Measurements from ENCODE around the gene CTNND2. TPM values are rescaled to one million over a fixed set of nuclear protein-coding genes. Genes with fewer than 3 reads are reported as not detected.
"Not testable (repeated sequence)": the region's sequence is repeated elsewhere in the genome, so short reads cannot be mapped to it uniquely, and the experiment has no call there.

Gene CTNND2
- total RNA-seq, 2 experiments from 2014 or later, result not detected

GRCh38 chr5:11037080-11037479, 867.2 kb downstream of the CTNND2 start:
- intact Hi-C loops (cut with micrococcal nuclease), result no loop called here
- H3K36me3 Mint-ChIP-seq (ENCODE audit: low read depth), result no peaks in the 10 kb centered on the region
- no peak overlapping the region for H3K27ac Mint-ChIP-seq
- H3K27me3 Mint-ChIP-seq (ENCODE audit: low read depth), result peaks cover 2% of the 10 kb centered on the region
- H3K4me1 Mint-ChIP-seq (ENCODE audit: low read depth), result no peaks in the 10 kb centered on the region
- CTCF ChIA-PET, result no interaction called here
- H3K9me3 Mint-ChIP-seq, result no peaks in the 10 kb centered on the region
- no peak overlapping the region for H3K4me3 Mint-ChIP-seq
- no peak for DNase-seq

DNA sequence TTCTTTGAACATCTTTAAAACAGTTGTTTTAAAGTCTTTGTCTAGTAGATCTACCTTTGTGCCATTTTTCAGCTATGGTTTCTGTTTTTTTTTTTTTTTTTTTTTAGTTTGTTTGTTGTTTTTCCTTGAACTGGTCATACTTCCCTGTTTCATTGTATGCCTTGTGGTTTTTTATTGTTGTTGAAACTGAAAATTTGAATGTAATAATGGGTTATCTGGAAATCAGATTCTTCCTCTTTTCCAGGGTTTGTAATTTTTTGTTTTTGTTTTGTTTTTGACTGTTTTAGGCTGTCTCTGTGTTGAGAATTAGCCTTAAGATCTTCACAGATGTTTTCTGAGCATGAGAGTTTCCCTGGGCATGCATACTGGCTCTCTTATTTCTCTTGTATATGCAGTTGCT, 873.6 kb downstream of the CTNND2 start:
- Mint-ChIP-seq H3K27me3 (ENCODE audit: low read depth) (peaks cover 2% of the 10 kb centered on the region), H3K4me3 (no peak overlapping the region), H3K27ac (no peak overlapping the region), H3K9me3 (peaks cover 8% of the 10 kb centered on the region), H3K36me3 (ENCODE audit: low read depth) (peaks cover 2% of the 10 kb centered on the region), H3K4me1 (ENCODE audit: low read depth) (no peaks in the 10 kb centered on the region)
- DNase-seq, result no peak
- intact Hi-C loops (cut with micrococcal nuclease), result no loop called here
- CTCF ChIA-PET, result no interaction called here

- H3K27ac Mint-ChIP-seq, result no peak overlapping the region
- H3K4me3 Mint-ChIP-seq, result no peak overlapping the region
- CTCF ChIA-PET, result no interaction called here
- H3K4me1 Mint-ChIP-seq (ENCODE audit: low read depth), result no peaks in the 10 kb centered on the region
- peaks cover 2% of the 10 kb centered on the region for H3K36me3 Mint-ChIP-seq (ENCODE audit: low read depth)
- DNase-seq, result no peak
- intact Hi-C loops (cut with micrococcal nuclease), result no loop called here
- no peaks in the 10 kb centered on the region for H3K27me3 Mint-ChIP-seq (ENCODE audit: low read depth)
- peaks cover 8% of the 10 kb centered on the region for H3K9me3 Mint-ChIP-seq
These were observed 876.6 kb downstream of the CTNND2 start for GRCh38 chr5:11027660-11028059.

DNA sequence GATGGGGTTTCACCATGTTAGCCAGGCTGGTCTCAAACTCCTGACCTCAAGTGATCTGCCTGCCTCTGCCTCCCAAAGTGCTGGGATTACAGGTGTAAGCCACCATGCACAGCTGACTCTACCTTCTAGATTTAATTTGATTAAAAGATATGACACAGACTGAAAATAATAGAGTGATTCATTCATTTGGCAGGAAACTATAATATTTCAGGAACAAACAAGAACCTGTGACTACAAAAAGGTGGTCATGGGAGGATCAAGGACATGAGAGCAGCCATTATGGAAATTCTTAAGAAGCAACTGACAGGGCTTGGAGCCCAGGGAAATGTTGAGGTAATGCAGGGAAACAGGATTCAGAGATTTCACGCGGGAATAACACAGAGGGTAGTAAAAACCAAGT, 877.7 kb downstream of the CTNND2 start:
- H3K36me3 Mint-ChIP-seq (ENCODE audit: low read depth), result peaks cover 2% of the 10 kb centered on the region
- no peak overlapping the region for H3K27ac Mint-ChIP-seq
- H3K4me1 Mint-ChIP-seq (ENCODE audit: low read depth), result no peaks in the 10 kb centered on the region
- no peaks in the 10 kb centered on the region for H3K27me3 Mint-ChIP-seq (ENCODE audit: low read depth)
- H3K4me3 Mint-ChIP-seq, result no peak overlapping the region
- peaks cover 8% of the 10 kb centered on the region for H3K9me3 Mint-ChIP-seq
- DNase-seq, result no peak
- CTCF ChIA-PET, result interaction anchor here (0.7 kb wide), 1 partner anchor 12 kb away, joined by 3 read pairs; no protein-coding TSS in a partner anchor
- intact Hi-C loops (cut with micrococcal nuclease), result no loop called here

- Mint-ChIP-seq H3K27me3 (ENCODE audit: low read depth) (no peaks in the 10 kb centered on the region), H3K4me3 (no peak overlapping the region), H3K27ac (no peak overlapping the region), H3K4me1 (ENCODE audit: low read depth) (no peaks in the 10 kb centered on the region), H3K9me3 (no peaks in the 10 kb centered on the region), H3K36me3 (ENCODE audit: low read depth) (no peaks in the 10 kb centered on the region)
- intact Hi-C loops (cut with micrococcal nuclease), result no loop called here
- CTCF ChIA-PET, result no interaction called here
- DNase-seq, result no peak
These were observed 880.3 kb downstream of the CTNND2 start for GRCh38 chr5:11023945-11024344.

DNA sequence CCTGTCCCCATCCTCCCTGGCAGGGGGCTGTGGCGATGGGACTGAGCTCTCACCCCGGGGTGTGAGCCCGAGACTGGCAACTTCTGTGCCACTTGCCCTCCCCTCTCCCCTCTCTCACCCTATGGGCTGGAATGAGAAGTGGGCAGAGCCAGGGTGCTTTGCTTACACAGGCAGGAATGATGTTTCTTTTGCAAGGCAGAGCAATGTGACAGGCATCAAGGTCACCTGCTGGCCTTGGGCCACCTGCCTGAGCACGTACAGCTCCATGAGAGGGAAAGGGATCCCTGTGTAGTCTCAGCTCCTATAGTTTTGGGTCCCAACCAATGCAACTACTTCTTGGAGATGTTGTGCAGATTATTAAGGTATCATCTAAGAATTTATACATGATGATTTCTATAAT, 890.5 kb downstream of the CTNND2 start:
- H3K4me1 Mint-ChIP-seq (ENCODE audit: low read depth), result no peaks in the 10 kb centered on the region
- no peaks in the 10 kb centered on the region for H3K27me3 Mint-ChIP-seq (ENCODE audit: low read depth)
- no peaks in the 10 kb centered on the region for H3K9me3 Mint-ChIP-seq
- H3K27ac Mint-ChIP-seq, result no peak overlapping the region
- intact Hi-C loops (cut with micrococcal nuclease), result no loop called here
- no peak for DNase-seq
- H3K36me3 Mint-ChIP-seq (ENCODE audit: low read depth), result no peaks in the 10 kb centered on the region
- H3K4me3 Mint-ChIP-seq, result no peak overlapping the region
- CTCF ChIA-PET, result no interaction called here

DNA sequence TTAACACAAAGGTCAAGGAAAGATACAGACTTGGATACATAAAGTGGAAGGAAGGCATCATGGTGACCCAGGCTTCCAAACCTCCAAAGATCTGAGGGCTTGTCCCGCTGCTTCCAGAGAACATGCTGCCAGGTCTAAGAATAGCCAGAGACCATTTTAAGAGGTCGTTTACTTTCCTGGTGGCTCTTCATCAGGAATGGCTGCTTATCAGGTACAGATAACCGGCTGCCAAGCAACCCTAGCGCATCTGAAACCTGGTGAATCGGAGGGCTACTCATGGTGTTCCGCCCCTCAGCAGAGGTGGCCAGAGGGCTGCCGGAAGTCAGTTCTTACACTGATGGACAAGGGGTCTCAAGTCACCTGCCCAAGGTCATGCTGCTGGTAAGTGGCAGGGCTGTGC, 892.0 kb downstream of the CTNND2 start:
- H3K27ac Mint-ChIP-seq, result no peak overlapping the region
- CTCF ChIA-PET, result interaction anchor here (0.6 kb wide), 1 partner anchor 799 kb away, joined by 4 read pairs; no protein-coding TSS in a partner anchor
- no peaks in the 10 kb centered on the region for H3K9me3 Mint-ChIP-seq

GRCh38 chr5:11010429-11011210, 893.6 kb downstream of the CTNND2 start:
- H3K9me3 Mint-ChIP-seq, result no peaks in the 10 kb centered on the region
- no peak overlapping the region for H3K4me3 Mint-ChIP-seq
- H3K27ac Mint-ChIP-seq, result no peak overlapping the region
- DNase-seq, result no peak
- H3K4me1 Mint-ChIP-seq (ENCODE audit: low read depth), result no peaks in the 10 kb centered on the region
- CTCF ChIA-PET, result interaction anchor here (1.0 kb wide), 1 partner anchor 11 kb away, joined by 3 read pairs; no protein-coding TSS in a partner anchor
- intact Hi-C loops (cut with micrococcal nuclease), result no loop called here
- no peaks in the 10 kb centered on the region for H3K36me3 Mint-ChIP-seq (ENCODE audit: low read depth)
- H3K27me3 Mint-ChIP-seq (ENCODE audit: low read depth), result no peaks in the 10 kb centered on the region

More for the DNA sequence above, 892.0 kb downstream of the CTNND2 start:
- no peak overlapping the region for H3K4me3 Mint-ChIP-seq
- no peaks in the 10 kb centered on the region for H3K36me3 Mint-ChIP-seq (ENCODE audit: low read depth)
- H3K4me1 Mint-ChIP-seq (ENCODE audit: low read depth), result no peaks in the 10 kb centered on the region
- intact Hi-C loops (cut with micrococcal nuclease), result no loop called here
- no peaks in the 10 kb centered on the region for H3K27me3 Mint-ChIP-seq (ENCODE audit: low read depth)
- DNase-seq, result no peak

GRCh38 chr5:11009576-11009975, 894.7 kb downstream of the CTNND2 start:
- Mint-ChIP-seq H3K9me3 (no peaks in the 10 kb centered on the region), H3K4me1 (ENCODE audit: low read depth) (no peaks in the 10 kb centered on the region), H3K27me3 (ENCODE audit: low read depth) (no peaks in the 10 kb centered on the region), H3K36me3 (ENCODE audit: low read depth) (no peaks in the 10 kb centered on the region), H3K4me3 (no peak overlapping the region), H3K27ac (no peak overlapping the region)
- CTCF ChIA-PET, result interaction anchor here (0.6 to 1.0 kb wide), 3 partner anchors 10 to 165 kb away, joined by 3 to 4 read pairs (median 3); no protein-coding TSS in a partner anchor
- intact Hi-C loops (cut with micrococcal nuclease), result no loop called here
- no peak for DNase-seq

- Mint-ChIP-seq H3K4me3 (no peak overlapping the region), H3K27me3 (ENCODE audit: low read depth) (no peaks in the 10 kb centered on the region)
These were observed 896.9 kb downstream of the CTNND2 start for GRCh38 chr5:11007269-11007870.

GRCh38 chr5:11004523-11004922, 899.7 kb downstream of the CTNND2 start:
- intact Hi-C loops (cut with micrococcal nuclease); H3K4me3 Mint-ChIP-seq; H3K4me1 Mint-ChIP-seq (ENCODE audit: low read depth); H3K36me3 Mint-ChIP-seq (ENCODE audit: low read depth); H3K9me3 Mint-ChIP-seq; H3K27ac Mint-ChIP-seq; H3K27me3 Mint-ChIP-seq (ENCODE audit: low read depth); DNase-seq: not testable (repeated sequence)
- CTCF ChIA-PET, result interaction anchor here (1.1 kb wide), 1 partner anchor 15 kb away, joined by 3 read pairs; no protein-coding TSS in a partner anchor

More at GRCh38 chr5:11007269-11007870, 896.9 kb downstream of the CTNND2 start:
- intact Hi-C loops (cut with micrococcal nuclease), result no loop called here
- DNase-seq, result no peak
- no peaks in the 10 kb centered on the region for H3K9me3 Mint-ChIP-seq
- H3K27ac Mint-ChIP-seq, result no peak overlapping the region
- CTCF ChIA-PET, result no interaction called here
- no peaks in the 10 kb centered on the region for H3K36me3 Mint-ChIP-seq (ENCODE audit: low read depth)
- no peaks in the 10 kb centered on the region for H3K4me1 Mint-ChIP-seq (ENCODE audit: low read depth)

DNA sequence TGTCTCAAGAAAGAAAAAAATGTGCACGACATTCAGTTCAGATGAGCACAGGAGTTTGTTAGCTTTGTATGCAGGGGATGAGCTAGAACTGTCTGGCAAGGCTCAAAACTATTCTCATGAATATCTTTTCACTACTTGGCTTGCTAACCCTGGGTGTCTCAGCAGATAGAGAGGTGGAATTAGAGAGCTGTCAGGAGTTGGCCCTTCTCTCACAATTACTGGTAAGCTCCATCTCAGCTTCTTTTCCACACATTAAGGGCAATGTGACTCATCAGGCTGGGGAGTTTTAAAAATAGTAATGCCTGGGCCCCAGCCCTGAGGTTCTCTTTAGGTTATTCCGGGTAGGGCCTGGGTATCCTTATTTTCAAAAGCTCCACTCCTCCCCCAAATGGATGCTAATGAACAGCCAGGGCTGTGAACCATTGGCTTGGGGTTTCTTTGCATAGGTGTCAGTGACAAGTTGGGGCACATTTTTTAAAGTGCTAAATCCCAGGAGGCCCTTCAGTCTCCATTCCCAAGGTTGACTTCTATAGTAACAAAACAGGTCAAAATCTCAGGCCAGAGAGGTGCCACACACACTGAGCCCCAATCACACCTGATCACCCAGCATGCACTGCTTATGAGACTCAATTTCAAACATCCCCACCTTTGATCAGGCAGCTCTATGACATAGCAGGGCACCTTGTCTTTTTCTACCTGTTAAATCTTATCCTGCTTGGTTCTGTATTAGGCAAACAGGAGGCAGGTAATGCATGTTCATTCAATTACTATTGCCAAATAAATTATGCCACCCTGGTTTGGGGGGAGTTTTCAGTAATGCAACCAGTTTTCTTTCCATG, 903.5 kb downstream of the CTNND2 start:
- intact Hi-C loops (cut with micrococcal nuclease), result no loop called here
- Mint-ChIP-seq H3K27ac (no peak overlapping the region), H3K36me3 (ENCODE audit: low read depth) (no peaks in the 10 kb centered on the region), H3K4me3 (no peak overlapping the region), H3K9me3 (no peaks in the 10 kb centered on the region), H3K27me3 (ENCODE audit: low read depth) (peaks cover 2% of the 10 kb centered on the region), H3K4me1 (ENCODE audit: low read depth) (no peaks in the 10 kb centered on the region)
- CTCF ChIA-PET, result no interaction called here
- DNase-seq, result no peak
